ENCODE data around the gene IFNAR1.
"Not testable (repeated sequence)": the region's sequence is repeated elsewhere in the genome, so short reads cannot be mapped to it uniquely, and the experiment has no call there.

GRCh38 chr21:33379934-33380333 is 55.2 kb downstream of the IFNAR1 start:
- TF ChIP-seq POLR2A, POLR2AphosphoS5 (IDR thresholded peaks at IDR 0.05): not testable (repeated sequence)
- TF ChIP-seq, protein P1, sequence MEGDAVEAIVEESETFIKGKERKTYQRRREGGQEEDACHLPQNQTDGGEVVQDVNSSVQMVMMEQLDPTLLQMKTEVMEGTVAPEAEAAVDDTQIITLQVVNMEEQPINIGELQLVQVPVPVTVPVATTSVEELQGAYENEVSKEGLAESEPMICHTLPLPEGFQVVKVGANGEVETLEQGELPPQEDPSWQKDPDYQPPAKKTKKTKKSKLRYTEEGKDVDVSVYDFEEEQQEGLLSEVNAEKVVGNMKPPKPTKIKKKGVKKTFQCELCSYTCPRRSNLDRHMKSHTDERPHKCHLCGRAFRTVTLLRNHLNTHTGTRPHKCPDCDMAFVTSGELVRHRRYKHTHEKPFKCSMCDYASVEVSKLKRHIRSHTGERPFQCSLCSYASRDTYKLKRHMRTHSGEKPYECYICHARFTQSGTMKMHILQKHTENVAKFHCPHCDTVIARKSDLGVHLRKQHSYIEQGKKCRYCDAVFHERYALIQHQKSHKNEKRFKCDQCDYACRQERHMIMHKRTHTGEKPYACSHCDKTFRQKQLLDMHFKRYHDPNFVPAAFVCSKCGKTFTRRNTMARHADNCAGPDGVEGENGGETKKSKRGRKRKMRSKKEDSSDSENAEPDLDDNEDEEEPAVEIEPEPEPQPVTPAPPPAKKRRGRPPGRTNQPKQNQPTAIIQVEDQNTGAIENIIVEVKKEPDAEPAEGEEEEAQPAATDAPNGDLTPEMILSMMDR (IDR thresholded peaks at IDR 0.05), result not testable (repeated sequence)

Data from breast epithelium (tissue), 3 donors.